Measurements from ENCODE around the gene SAPCD2.

DNA sequence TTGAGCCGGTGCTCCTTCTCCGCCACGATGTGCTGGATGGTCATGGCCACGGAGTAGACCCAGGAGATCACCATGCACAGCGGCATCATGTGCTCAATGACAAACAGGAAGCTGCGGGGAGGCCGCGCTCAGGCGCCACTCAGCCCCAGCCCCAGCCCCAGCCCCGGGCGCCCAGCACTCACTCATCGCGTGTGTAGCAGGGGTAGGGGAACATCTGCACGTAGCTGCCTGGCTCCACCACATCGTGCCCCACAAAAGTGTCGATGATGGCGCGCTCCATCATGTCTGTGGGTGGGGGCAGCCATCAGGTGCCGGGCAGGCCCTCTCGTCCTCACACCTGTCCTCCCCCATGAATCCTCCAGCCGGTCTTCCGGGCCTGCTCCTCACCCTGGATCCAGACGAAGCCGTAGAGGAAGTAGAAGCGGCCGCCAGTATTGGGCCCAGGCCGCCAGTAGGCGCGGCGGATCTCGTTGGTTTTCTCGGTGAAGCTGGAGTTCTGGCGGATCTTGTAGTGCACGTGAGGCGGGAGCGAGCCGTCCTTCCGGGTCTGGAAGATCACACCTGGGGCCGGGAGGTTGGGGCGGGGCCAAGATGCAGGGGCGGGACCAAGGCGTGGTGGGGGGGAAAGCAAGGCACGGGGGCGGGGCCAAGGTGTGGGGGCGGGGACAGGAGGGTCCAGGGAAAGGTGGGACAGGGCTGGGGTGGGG is 52.4 kb downstream of the SAPCD2 start:
- TF ChIP-seq POLR2A (IDR thresholded peaks at IDR 0.05), result no peak
- TF ChIP-seq, protein P1, sequence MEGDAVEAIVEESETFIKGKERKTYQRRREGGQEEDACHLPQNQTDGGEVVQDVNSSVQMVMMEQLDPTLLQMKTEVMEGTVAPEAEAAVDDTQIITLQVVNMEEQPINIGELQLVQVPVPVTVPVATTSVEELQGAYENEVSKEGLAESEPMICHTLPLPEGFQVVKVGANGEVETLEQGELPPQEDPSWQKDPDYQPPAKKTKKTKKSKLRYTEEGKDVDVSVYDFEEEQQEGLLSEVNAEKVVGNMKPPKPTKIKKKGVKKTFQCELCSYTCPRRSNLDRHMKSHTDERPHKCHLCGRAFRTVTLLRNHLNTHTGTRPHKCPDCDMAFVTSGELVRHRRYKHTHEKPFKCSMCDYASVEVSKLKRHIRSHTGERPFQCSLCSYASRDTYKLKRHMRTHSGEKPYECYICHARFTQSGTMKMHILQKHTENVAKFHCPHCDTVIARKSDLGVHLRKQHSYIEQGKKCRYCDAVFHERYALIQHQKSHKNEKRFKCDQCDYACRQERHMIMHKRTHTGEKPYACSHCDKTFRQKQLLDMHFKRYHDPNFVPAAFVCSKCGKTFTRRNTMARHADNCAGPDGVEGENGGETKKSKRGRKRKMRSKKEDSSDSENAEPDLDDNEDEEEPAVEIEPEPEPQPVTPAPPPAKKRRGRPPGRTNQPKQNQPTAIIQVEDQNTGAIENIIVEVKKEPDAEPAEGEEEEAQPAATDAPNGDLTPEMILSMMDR (IDR thresholded peaks at IDR 0.05), result no peak
